HepG2 (cell line): Measurements from ENCODE around the gene PSMD12. TPM values are rescaled to one million over a fixed set of nuclear protein-coding genes. Genes with fewer than 3 reads are reported as not detected.
A peak's percentile ranks its signal among the peaks of the same experiment; 100 is the strongest.

ENCODE experiments used
- ADNP ChIP-seq: sonication (generic); formaldehyde crosslinking; IDR thresholded peaks from 2 replicates; pipeline ENCODE4 v1.4.0; 2020; ENCODE audit warnings: missing genetic modification reagents
- AHR ChIP-seq: IDR thresholded peaks from 2 replicates; pipeline ENCODE4 v1.6.1; 2018; ENCODE audit warnings: missing genetic modification reagents, missing compliant biosample characterization
- GPN1 ChIP-seq: sonication (generic); formaldehyde crosslinking; IDR thresholded peaks from 2 replicates; pipeline ENCODE4 v1.5.1; 2020; ENCODE audit warnings: missing genetic modification reagents, borderline replicate concordance
- KDM5B ChIP-seq: sonication (generic); formaldehyde crosslinking; IDR thresholded peaks from 2 replicates; pipeline ENCODE4 v1.4.0; 2020; ENCODE audit warnings: missing genetic modification reagents, mild to moderate bottlenecking, borderline replicate concordance
- KMT2B ChIP-seq: IDR thresholded peaks from 2 replicates; pipeline ENCODE4 v1.6.1; 2016; ENCODE audit warnings: missing genetic modification reagents, missing compliant biosample characterization
- NR3C1 ChIP-seq: sonication (generic); formaldehyde crosslinking; IDR thresholded peaks from 2 replicates; pipeline ENCODE4 v1.4.0; 2020; ENCODE audit warnings: missing genetic modification reagents
- NRL ChIP-seq: sonication (generic); formaldehyde crosslinking; IDR thresholded peaks from 2 replicates; pipeline ENCODE4 v1.5.0; 2020; ENCODE audit warnings: missing genetic modification reagents, mild to moderate bottlenecking, moderate library complexity, borderline replicate concordance
- TEAD2 ChIP-seq: sonication (generic); formaldehyde crosslinking; IDR thresholded peaks from 2 replicates; pipeline ENCODE4 v1.9.0; 2021; ENCODE audit warnings: missing genetic modification reagents
- THAP11 ChIP-seq: IDR thresholded peaks from 2 replicates; pipeline ENCODE4 v1.6.1; 2016; ENCODE audit warnings: missing biosample characterization, missing genetic modification reagents
- ZFY ChIP-seq: sonication (generic); formaldehyde crosslinking; IDR thresholded peaks from 2 replicates; pipeline ENCODE4 v1.4.0; 2020; ENCODE audit warnings: missing genetic modification reagents
- ZNF234 ChIP-seq: sonication (generic); formaldehyde crosslinking; conservative IDR thresholded peaks from 2 replicates; pipeline ENCODE4 v1.5.1; 2020; ENCODE audit warnings: mild to moderate bottlenecking, missing genetic modification reagents
- ZNF317 ChIP-seq: sonication (generic); formaldehyde crosslinking; IDR thresholded peaks from 2 replicates; pipeline ENCODE4 v1.5.0; 2020; ENCODE audit warnings: mild to moderate bottlenecking, missing genetic modification reagents
- ZNF343 ChIP-seq: sonication (generic); formaldehyde crosslinking; IDR thresholded peaks from 2 replicates; pipeline ENCODE4 v1.4.0; 2020; ENCODE audit warnings: mild to moderate bottlenecking, missing genetic modification reagents
- ZNF598 ChIP-seq: sonication (generic); formaldehyde crosslinking; IDR thresholded peaks from 2 replicates; pipeline ENCODE4 v1.5.1; 2020; ENCODE audit warnings: mild to moderate bottlenecking, missing genetic modification reagents, borderline replicate concordance
- ZNF773 ChIP-seq: sonication (generic); formaldehyde crosslinking; IDR thresholded peaks from 2 replicates; pipeline ENCODE4 v1.4.0; 2020; ENCODE audit warnings: missing genetic modification reagents, borderline replicate concordance
- ZSCAN9 ChIP-seq: IDR thresholded peaks from 2 replicates; pipeline ENCODE4 v1.6.1; 2016; ENCODE audit warnings: borderline replicate concordance
- polyA plus RNA-seq, 8 experiments: library from polyadenylated mRNA; depleted of rRNA in 3 of 8; stranded (reverse) in 7 of 8; unstranded in 1 of 8; fragments of >200 nt; fragmentation: Illumina TruSeq in 4 of 8; extraction: Trizol in 4 of 8; gene quantifications; 2 replicates each; pipeline versions ENCODE4 v1.2.1 to v1.2.3, GENCODE V29; 2011 to 2016; ENCODE audit warnings: low read depth in 4 of 8, missing spikeins in 1 of 8, mixed read lengths in 1 of 8; ENCODE audit not compliant: insufficient read depth in 1 of 8
- total RNA-seq, 5 experiments: library from RNA; depleted of rRNA; stranded (reverse); fragments of >200 nt; fragmentation: Illumina TruSeq; extraction: Trizol; gene quantifications; 2 replicates each; pipeline ENCODE4 v1.2.3, GENCODE V29; 2016; ENCODE audit warnings: low read depth in 1 of 5
- TF ChIP-seq, protein P1 (sequence below): sonication (generic); formaldehyde crosslinking; conservative IDR thresholded peaks from 2 replicates; pipeline ENCODE4 v1.4.0; 2020; ENCODE audit warnings: missing genetic modification reagents
- TF ChIP-seq, protein P2 (sequence below): sonication (generic); formaldehyde crosslinking; IDR thresholded peaks from 2 replicates; pipeline ENCODE4 v1.4.0; 2020; ENCODE audit warnings: low read depth, missing genetic modification reagents
- TF ChIP-seq, protein P3 (sequence below): sonication (generic); formaldehyde crosslinking; IDR thresholded peaks from 2 replicates; pipeline ENCODE4 v1.8.0; 2022; ENCODE audit warnings: mild to moderate bottlenecking, missing genetic modification reagents, borderline replicate concordance
- TF ChIP-seq, protein P4 (sequence below): sonication (generic); formaldehyde crosslinking; IDR thresholded peaks from 2 replicates; pipeline ENCODE4 v1.4.0; 2020; ENCODE audit warnings: missing genetic modification reagents, borderline replicate concordance

PSMD12 gene
- total and polyA plus RNA-seq, 2 of the 13 experiments (the other 11 are each of a cell fraction or from before 2014, with no cell fraction given), result 27.4 to 71.7 TPM

DNA sequence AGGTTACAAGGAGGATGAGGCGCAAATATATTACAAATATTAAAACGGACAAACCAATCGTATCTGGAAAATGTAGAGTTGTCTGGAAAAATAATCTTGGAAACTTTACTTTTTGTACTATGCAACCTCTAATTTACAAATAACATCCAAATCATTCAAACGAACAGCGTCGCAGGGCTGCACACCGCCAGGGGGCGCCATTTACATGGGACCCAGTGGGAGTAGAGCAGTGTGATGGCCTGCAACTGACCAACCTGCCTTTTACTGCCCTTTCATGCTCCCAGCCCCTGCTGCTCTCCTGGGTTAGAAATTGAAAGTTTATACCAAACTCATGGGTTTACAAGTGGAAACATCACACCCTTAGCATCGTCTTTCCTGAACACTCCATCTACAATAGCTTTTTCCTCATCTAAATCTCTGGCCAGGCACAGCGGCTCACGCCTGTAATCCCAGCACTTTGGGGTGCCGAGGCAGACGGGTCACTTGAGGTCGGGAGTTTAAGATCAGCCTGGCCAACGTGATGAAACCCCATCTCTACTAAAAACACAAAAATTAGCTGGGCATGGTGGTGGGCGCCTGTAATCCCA lies 20.7 kb upstream of the PSMD12 start (continued):
- TF ChIP-seq, protein P1, sequence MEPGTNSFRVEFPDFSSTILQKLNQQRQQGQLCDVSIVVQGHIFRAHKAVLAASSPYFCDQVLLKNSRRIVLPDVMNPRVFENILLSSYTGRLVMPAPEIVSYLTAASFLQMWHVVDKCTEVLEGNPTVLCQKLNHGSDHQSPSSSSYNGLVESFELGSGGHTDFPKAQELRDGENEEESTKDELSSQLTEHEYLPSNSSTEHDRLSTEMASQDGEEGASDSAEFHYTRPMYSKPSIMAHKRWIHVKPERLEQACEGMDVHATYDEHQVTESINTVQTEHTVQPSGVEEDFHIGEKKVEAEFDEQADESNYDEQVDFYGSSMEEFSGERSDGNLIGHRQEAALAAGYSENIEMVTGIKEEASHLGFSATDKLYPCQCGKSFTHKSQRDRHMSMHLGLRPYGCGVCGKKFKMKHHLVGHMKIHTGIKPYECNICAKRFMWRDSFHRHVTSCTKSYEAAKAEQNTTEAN (CRISPR knock-in tag), result no peak
- TF ChIP-seq, protein P2, sequence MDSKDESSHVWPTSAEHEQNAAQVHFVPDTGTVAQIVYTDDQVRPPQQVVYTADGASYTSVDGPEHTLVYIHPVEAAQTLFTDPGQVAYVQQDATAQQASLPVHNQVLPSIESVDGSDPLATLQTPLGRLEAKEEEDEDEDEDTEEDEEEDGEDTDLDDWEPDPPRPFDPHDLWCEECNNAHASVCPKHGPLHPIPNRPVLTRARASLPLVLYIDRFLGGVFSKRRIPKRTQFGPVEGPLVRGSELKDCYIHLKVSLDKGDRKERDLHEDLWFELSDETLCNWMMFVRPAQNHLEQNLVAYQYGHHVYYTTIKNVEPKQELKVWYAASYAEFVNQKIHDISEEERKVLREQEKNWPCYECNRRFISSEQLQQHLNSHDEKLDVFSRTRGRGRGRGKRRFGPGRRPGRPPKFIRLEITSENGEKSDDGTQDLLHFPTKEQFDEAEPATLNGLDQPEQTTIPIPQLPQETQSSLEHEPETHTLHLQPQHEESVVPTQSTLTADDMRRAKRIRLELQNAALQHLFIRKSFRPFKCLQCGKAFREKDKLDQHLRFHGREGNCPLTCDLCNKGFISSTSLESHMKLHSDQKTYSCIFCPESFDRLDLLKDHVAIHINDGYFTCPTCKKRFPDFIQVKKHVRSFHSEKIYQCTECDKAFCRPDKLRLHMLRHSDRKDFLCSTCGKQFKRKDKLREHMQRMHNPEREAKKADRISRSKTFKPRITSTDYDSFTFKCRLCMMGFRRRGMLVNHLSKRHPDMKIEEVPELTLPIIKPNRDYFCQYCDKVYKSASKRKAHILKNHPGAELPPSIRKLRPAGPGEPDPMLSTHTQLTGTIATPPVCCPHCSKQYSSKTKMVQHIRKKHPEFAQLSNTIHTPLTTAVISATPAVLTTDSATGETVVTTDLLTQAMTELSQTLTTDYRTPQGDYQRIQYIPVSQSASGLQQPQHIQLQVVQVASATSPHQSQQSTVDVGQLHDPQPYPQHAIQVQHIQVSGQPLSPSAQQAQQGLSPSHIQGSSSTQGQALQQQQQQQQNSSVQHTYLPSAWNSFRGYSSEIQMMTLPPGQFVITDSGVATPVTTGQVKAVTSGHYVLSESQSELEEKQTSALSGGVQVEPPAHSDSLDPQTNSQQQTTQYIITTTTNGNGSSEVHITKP (CRISPR knock-in tag), result 0 out of 2 replicates have a peak, but pooled peaks have one; percentile 32
- TF ChIP-seq NR3C1 (CRISPR knock-in tag), result no peak
- no peak for TF ChIP-seq NRL
- TF ChIP-seq ZFY (CRISPR knock-in tag), result peak; percentile 27; the same call in 1 of the 2 replicates
- TF ChIP-seq, protein P3, sequence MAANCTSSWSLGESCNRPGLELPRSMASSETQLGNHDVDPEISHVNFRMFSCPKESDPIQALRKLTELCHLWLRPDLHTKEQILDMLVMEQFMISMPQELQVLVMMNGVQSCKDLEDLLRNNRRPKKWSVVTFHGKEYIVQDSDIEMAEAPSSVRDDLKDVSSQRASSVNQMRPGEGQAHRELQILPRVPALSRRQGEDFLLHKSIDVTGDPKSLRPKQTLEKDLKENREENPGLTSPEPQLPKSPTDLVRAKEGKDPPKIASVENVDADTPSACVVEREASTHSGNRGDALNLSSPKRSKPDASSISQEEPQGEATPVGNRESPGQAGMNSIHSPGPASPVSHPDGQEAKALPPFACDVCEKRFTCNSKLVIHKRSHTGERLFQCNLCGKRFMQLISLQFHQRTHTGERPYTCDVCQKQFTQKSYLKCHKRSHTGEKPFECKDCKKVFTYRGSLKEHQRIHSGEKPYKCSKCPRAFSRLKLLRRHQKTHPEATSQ (CRISPR knock-in tag), result no peak
- TF ChIP-seq GPN1 (CRISPR knock-in tag), result no peak
- TF ChIP-seq ZNF343 (CRISPR knock-in tag), result no peak
- TF ChIP-seq THAP11, result peak; percentile 39; the same call in 1 of the 2 replicates
- TF ChIP-seq KDM5B (CRISPR knock-in tag), result no peak
- no peak for TF ChIP-seq ZNF234 (CRISPR knock-in tag)
- no peak for TF ChIP-seq ZNF317 (CRISPR knock-in tag)
- TF ChIP-seq ZNF598, result no peak
- no peak for TF ChIP-seq ZNF773
- no peak for TF ChIP-seq ADNP (CRISPR knock-in tag)
- TF ChIP-seq KMT2B (CRISPR knock-in tag), result no peak
- 0 out of 2 replicates have a peak, but pooled peaks have one; percentile 40 for TF ChIP-seq AHR (CRISPR knock-in tag)
- TF ChIP-seq, protein P4, sequence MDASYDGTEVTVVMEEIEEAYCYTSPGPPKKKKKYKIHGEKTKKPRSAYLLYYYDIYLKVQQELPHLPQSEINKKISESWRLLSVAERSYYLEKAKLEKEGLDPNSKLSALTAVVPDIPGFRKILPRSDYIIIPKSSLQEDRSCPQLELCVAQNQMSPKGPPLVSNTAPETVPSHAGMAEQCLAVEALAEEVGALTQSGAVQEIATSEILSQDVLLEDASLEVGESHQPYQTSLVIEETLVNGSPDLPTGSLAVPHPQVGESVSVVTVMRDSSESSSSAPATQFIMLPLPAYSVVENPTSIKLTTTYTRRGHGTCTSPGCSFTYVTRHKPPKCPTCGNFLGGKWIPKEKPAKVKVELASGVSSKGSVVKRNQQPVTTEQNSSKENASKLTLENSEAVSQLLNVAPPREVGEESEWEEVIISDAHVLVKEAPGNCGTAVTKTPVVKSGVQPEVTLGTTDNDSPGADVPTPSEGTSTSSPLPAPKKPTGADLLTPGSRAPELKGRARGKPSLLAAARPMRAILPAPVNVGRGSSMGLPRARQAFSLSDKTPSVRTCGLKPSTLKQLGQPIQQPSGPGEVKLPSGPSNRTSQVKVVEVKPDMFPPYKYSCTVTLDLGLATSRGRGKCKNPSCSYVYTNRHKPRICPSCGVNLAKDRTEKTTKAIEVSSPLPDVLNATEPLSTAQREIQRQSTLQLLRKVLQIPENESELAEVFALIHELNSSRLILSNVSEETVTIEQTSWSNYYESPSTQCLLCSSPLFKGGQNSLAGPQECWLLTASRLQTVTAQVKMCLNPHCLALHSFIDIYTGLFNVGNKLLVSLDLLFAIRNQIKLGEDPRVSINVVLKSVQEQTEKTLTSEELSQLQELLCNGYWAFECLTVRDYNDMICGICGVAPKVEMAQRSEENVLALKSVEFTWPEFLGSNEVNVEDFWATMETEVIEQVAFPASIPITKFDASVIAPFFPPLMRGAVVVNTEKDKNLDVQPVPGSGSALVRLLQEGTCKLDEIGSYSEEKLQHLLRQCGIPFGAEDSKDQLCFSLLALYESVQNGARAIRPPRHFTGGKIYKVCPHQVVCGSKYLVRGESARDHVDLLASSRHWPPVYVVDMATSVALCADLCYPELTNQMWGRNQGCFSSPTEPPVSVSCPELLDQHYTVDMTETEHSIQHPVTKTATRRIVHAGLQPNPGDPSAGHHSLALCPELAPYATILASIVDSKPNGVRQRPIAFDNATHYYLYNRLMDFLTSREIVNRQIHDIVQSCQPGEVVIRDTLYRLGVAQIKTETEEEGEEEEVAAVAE (CRISPR knock-in tag), result 0 out of 2 replicates have a peak, but pooled peaks have one; percentile 17
- TF ChIP-seq ZSCAN9 (CRISPR knock-in tag), result no peak
- no peak for TF ChIP-seq TEAD2 (CRISPR knock-in tag)
